Neural cell (in vitro differentiated cells): ENCODE results near the gene CC2D2B. TPM values are rescaled to one million over a fixed set of nuclear protein-coding genes. Genes with fewer than 3 reads are reported as not detected.

Experiments used
- H2AFZ ChIP-seq: fragments of 200-600, 300-800 bp; sonication (generic), shearing (Covaris generic); 2 replicates; pipeline ENCODE4 v1.6.0; 2014; ENCODE audit warnings: low read depth, mild to moderate bottlenecking, antibody characterized with exemption, low read length, moderate library complexity
- H3F3A ChIP-seq: fragments of 200-600 bp; shearing (Covaris generic); 2 replicates; pipeline ENCODE4 v1.6.1; 2016; ENCODE audit warnings: mild to moderate bottlenecking, moderate library complexity, mixed read lengths, antibody characterized with exemption, low read length; ENCODE audit not compliant: insufficient read depth, poor library complexity, severe bottlenecking
- H3K27ac ChIP-seq: fragments of 200-600, 300-800 bp; sonication (generic), shearing (Covaris generic); 2 replicates; pipeline ENCODE4 v1.5.1; 2014; ENCODE audit warnings: mild to moderate bottlenecking, low read length, moderate library complexity
- H3K27me3 ChIP-seq: fragments of 300-800, 200-600 bp; sonication (generic), shearing (Covaris generic); 2 replicates; pipeline ENCODE4 v1.6.0; 2014; ENCODE audit warnings: mild to moderate bottlenecking, low read depth, low read length, moderate library complexity; ENCODE audit not compliant: insufficient read depth
- H3K36me3 ChIP-seq: fragments of 300-800, 200-600 bp; sonication (generic), shearing (Covaris generic); 2 replicates; pipeline ENCODE4 v1.5.1; 2014; ENCODE audit warnings: mild to moderate bottlenecking, antibody characterized with exemption, low read length, moderate library complexity; ENCODE audit not compliant: insufficient read depth
- H3K4me2 ChIP-seq: fragments of 300-800, 200-600 bp; sonication (generic), shearing (Covaris generic); 2 replicates; pipeline ENCODE4 v1.6.0; 2014; ENCODE audit warnings: mild to moderate bottlenecking, low read length
- H3K4me3 ChIP-seq: fragments of 300-800, 200-600 bp; sonication (generic), shearing (Covaris generic); 2 replicates; pipeline ENCODE4 v1.5.1; 2014; ENCODE audit warnings: mild to moderate bottlenecking, low read length, moderate library complexity
- H3K79me2 ChIP-seq: fragments of 200-600 bp; shearing (Covaris generic); replicated peaks from 2 replicates; pipeline ENCODE4 v1.6.0; 2014; ENCODE audit warnings: mild to moderate bottlenecking, low read length, moderate library complexity; ENCODE audit not compliant: insufficient read depth
- H3K9ac ChIP-seq: fragments of 300-800, 200-600 bp; sonication (generic), shearing (Covaris generic); 2 replicates; pipeline ENCODE4 v1.6.1; 2016; ENCODE audit warnings: mild to moderate bottlenecking, low read length, mixed read lengths
- H3K9me2 ChIP-seq: fragments of 200-600 bp; shearing (Covaris generic); 2 replicates; pipeline ENCODE4 v1.6.1; 2016; ENCODE audit warnings: mild to moderate bottlenecking, low read length, mixed read lengths; ENCODE audit not compliant: insufficient read depth
- H3K9me3 ChIP-seq: fragments of 200-600, 300-800 bp; sonication (generic), shearing (Covaris generic); 2 replicates; pipeline ENCODE4 v1.6.1; 2016; ENCODE audit warnings: mild to moderate bottlenecking, mixed run types, low read length, moderate library complexity, mixed read lengths
- H4K20me1 ChIP-seq: fragments of 200-600 bp; shearing (Covaris generic); 2 replicates; pipeline ENCODE4 v1.6.1; 2016; ENCODE audit warnings: mild to moderate bottlenecking, mixed run types; ENCODE audit not compliant: insufficient read depth
- EP300 ChIP-seq: fragments of 450-650 bp; conservative IDR thresholded peaks from 2 replicates; pipeline ENCODE4 v1.6.1; 2014; ENCODE audit warnings: antibody characterized with exemption, mild to moderate bottlenecking, moderate library complexity; ENCODE audit not compliant: poor library complexity, severe bottlenecking
- EZH2 ChIP-seq: fragments of 200-600, 300-800 bp; shearing (Covaris generic), sonication (generic); IDR thresholded peaks from 2 replicates; pipeline ENCODE4 v1.6.1; 2014; ENCODE audit warnings: antibody characterized with exemption, low read length, borderline replicate concordance, mild to moderate bottlenecking; ENCODE audit not compliant: insufficient read depth, poor library complexity, severe bottlenecking
- MXI1 ChIP-seq: fragments of 450-650 bp; conservative IDR thresholded peaks from 2 replicates; pipeline ENCODE4 v1.6.1; 2014; ENCODE audit warnings: antibody characterized with exemption, mild to moderate bottlenecking; ENCODE audit not compliant: poor library complexity, severe bottlenecking
- POLR2AphosphoS5 ChIP-seq: IDR thresholded peaks from 2 replicates; pipeline ENCODE4 v1.6.1; 2012
- RAD21 ChIP-seq: fragments of 450-650 bp; conservative IDR thresholded peaks from 2 replicates; pipeline ENCODE4 v1.6.1; 2014; ENCODE audit warnings: antibody characterized with exemption, mild to moderate bottlenecking, moderate library complexity
- SMC3 ChIP-seq: fragments of 450-650 bp; conservative IDR thresholded peaks from 2 replicates; pipeline ENCODE4 v1.6.1; 2014; ENCODE audit warnings: antibody characterized with exemption, mild to moderate bottlenecking, moderate library complexity; ENCODE audit not compliant: poor library complexity
- TAF1 ChIP-seq: IDR thresholded peaks from 2 replicates; pipeline ENCODE4 v1.6.1; 2012; ENCODE audit warnings: low read depth
- polyA plus RNA-seq: library from polyadenylated mRNA; depleted of rRNA; stranded (reverse); fragments of >200 nt; gene quantifications from 2 replicates; pipeline ENCODE4 v1.2.3, GENCODE V29; 2014
- TF ChIP-seq, protein P1 (sequence below): fragments of 450-650 bp; IDR thresholded peaks from 2 replicates; pipeline ENCODE4 v1.5.1; 2014; ENCODE audit warnings: antibody characterized with exemption, mild to moderate bottlenecking, moderate library complexity; ENCODE audit not compliant: poor library complexity, severe bottlenecking
- TF ChIP-seq, protein P2 (sequence below): IDR thresholded peaks from 2 replicates; pipeline ENCODE4 v1.6.1; 2012; ENCODE audit warnings: borderline replicate concordance

The CC2D2B gene
- polyA plus RNA-seq, 1 donor from 2014 or later, result 0.61 TPM

DNA sequence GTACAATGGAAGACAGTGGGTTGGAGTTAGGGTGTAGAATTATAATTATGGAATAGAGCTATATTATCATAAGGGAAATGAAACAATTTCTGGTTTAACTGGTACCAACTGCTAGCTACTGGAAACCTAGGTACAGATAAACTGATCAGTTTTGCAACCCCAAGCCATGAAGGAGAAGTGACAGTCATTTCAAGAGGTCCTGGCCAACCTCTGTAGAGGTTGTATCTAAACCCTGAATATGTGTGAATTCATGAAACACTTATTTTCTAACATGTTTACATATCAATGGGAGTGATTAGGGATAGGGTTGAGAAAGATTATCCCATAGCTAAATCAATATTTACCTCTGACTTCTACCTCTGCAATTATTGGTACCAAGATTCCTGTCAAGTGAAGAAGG is 29.9 kb upstream of the CC2D2B start:
- no peaks in the 10 kb centered on the region for H3F3A ChIP-seq
- H3K9me2 ChIP-seq, result no peaks in the 10 kb centered on the region
- H2AFZ ChIP-seq, result no peak overlapping the region
- H3K27ac ChIP-seq, result no peak overlapping the region
- H4K20me1 ChIP-seq, result no peaks in the 10 kb centered on the region
- H3K9ac ChIP-seq, result no peak overlapping the region
- no peaks in the 10 kb centered on the region for H3K79me2 ChIP-seq
- H3K4me2 ChIP-seq, result no peak overlapping the region
- no peaks in the 10 kb centered on the region for H3K27me3 ChIP-seq
- no peaks in the 10 kb centered on the region for H3K9me3 ChIP-seq
- no peaks in the 10 kb centered on the region for H3K36me3 ChIP-seq
- H3K4me3 ChIP-seq, result no peak overlapping the region
- TF ChIP-seq TAF1 (no peak), EZH2 (no peak), SMC3 (no peak), POLR2AphosphoS5 (no peak), EP300 (no peak), MXI1 (no peak), RAD21 (no peak)
- TF ChIP-seq, protein P1, sequence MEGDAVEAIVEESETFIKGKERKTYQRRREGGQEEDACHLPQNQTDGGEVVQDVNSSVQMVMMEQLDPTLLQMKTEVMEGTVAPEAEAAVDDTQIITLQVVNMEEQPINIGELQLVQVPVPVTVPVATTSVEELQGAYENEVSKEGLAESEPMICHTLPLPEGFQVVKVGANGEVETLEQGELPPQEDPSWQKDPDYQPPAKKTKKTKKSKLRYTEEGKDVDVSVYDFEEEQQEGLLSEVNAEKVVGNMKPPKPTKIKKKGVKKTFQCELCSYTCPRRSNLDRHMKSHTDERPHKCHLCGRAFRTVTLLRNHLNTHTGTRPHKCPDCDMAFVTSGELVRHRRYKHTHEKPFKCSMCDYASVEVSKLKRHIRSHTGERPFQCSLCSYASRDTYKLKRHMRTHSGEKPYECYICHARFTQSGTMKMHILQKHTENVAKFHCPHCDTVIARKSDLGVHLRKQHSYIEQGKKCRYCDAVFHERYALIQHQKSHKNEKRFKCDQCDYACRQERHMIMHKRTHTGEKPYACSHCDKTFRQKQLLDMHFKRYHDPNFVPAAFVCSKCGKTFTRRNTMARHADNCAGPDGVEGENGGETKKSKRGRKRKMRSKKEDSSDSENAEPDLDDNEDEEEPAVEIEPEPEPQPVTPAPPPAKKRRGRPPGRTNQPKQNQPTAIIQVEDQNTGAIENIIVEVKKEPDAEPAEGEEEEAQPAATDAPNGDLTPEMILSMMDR, result no peak
- TF ChIP-seq, protein P2, sequence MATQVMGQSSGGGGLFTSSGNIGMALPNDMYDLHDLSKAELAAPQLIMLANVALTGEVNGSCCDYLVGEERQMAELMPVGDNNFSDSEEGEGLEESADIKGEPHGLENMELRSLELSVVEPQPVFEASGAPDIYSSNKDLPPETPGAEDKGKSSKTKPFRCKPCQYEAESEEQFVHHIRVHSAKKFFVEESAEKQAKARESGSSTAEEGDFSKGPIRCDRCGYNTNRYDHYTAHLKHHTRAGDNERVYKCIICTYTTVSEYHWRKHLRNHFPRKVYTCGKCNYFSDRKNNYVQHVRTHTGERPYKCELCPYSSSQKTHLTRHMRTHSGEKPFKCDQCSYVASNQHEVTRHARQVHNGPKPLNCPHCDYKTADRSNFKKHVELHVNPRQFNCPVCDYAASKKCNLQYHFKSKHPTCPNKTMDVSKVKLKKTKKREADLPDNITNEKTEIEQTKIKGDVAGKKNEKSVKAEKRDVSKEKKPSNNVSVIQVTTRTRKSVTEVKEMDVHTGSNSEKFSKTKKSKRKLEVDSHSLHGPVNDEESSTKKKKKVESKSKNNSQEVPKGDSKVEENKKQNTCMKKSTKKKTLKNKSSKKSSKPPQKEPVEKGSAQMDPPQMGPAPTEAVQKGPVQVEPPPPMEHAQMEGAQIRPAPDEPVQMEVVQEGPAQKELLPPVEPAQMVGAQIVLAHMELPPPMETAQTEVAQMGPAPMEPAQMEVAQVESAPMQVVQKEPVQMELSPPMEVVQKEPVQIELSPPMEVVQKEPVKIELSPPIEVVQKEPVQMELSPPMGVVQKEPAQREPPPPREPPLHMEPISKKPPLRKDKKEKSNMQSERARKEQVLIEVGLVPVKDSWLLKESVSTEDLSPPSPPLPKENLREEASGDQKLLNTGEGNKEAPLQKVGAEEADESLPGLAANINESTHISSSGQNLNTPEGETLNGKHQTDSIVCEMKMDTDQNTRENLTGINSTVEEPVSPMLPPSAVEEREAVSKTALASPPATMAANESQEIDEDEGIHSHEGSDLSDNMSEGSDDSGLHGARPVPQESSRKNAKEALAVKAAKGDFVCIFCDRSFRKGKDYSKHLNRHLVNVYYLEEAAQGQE, result no peak

DNA sequence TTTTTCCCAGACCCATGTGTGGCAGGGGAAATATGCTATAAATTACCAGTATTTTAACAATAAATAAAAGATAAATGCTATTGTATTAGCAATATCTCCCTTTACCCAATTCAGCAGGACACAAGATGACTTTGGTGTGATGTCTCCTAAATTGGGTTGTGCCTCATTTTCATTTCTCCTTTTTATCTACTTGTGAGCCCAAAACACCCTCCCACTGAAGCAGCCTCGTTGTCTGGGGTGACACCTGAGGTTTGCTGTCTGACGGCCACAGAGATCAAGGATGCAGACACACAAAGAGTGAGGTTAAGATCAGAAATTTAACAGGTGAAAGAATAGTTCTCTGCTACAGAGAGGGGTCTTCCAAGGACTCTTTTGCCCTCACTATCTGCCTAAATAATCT is 27.1 kb upstream of the CC2D2B start:
- no peak overlapping the region for H3K4me3 ChIP-seq
- no peak overlapping the region for H3K27ac ChIP-seq
- H3K9me2 ChIP-seq, result no peaks in the 10 kb centered on the region
- no peak overlapping the region for H3K4me2 ChIP-seq
- H3K79me2 ChIP-seq, result no peaks in the 10 kb centered on the region
- no peaks in the 10 kb centered on the region for H3K9me3 ChIP-seq
- H2AFZ ChIP-seq, result no peak overlapping the region
- TF ChIP-seq TAF1, result no peak
- H3K36me3 ChIP-seq, result no peaks in the 10 kb centered on the region
- H3K9ac ChIP-seq, result no peak overlapping the region
- no peaks in the 10 kb centered on the region for H4K20me1 ChIP-seq
- H3F3A ChIP-seq, result no peaks in the 10 kb centered on the region
- H3K27me3 ChIP-seq, result no peaks in the 10 kb centered on the region

DNA sequence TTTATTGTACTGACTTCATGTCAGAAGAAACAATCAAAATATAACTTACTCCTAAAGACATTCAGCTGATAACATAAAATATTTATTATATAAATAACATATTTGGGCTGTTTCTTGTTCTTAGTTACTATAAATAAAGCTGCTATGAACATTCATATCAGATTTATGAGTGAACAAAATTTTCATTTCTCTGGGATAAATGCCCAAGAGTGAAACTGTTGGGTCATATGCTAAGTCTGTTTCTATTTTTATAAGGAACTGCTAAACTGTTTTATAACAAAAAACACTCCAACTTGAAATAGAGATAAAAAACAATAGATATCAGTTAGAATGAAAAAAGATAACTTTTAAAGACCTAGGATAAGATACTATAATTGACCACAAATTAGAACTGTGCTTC is 26.5 kb upstream of the CC2D2B start:
- Histone ChIP-seq H3K9ac (no peak overlapping the region), H3K27me3 (no peaks in the 10 kb centered on the region), H3F3A (no peaks in the 10 kb centered on the region), H3K4me2 (no peak overlapping the region), H3K79me2 (no peaks in the 10 kb centered on the region), H3K9me3 (no peaks in the 10 kb centered on the region), H2AFZ (no peak overlapping the region), H3K4me3 (no peak overlapping the region), H3K9me2 (no peaks in the 10 kb centered on the region), H3K27ac (no peak overlapping the region), H4K20me1 (no peaks in the 10 kb centered on the region), H3K36me3 (no peaks in the 10 kb centered on the region)
- no peak for TF ChIP-seq EZH2
- TF ChIP-seq SMC3, result no peak
- no peak for TF ChIP-seq TAF1
- no peak for TF ChIP-seq EP300
- TF ChIP-seq, protein P2, result no peak
- no peak for TF ChIP-seq MXI1
- no peak for TF ChIP-seq POLR2AphosphoS5
- TF ChIP-seq, protein P1, result no peak
- no peak for TF ChIP-seq RAD21
